Small intestine (tissue), 7 donors: ENCODE measurements around the gene STAT5A. TPM values are rescaled to one million over a fixed set of nuclear protein-coding genes. Genes with fewer than 3 reads are reported as not detected.
A peak's percentile ranks its signal among the peaks of the same experiment; 100 is the strongest.
"Not testable (repeated sequence)": the region's sequence is repeated elsewhere in the genome, so short reads cannot be mapped to it uniquely, and the experiment has no call there.

ENCODE experiments used
- DNase-seq, 2 donors: peaks; one replicate each; pipeline versions ENCODE4 v3.0.0 to v3.0.0-alpha.2; 2013
- FAIRE-seq: peaks from 2 replicates; lab custom pipeline; 2012; peaks lifted over from hg19 to GRCh38; lab: Jason Lieb, UNC
- H3K27ac ChIP-seq, 3 donors: one replicate each; pipeline ENCODE4 v1.5.1; 2013; ENCODE audit warnings: low read length in 2 of 3, mild to moderate bottlenecking in 2 of 3, control low read depth in 1 of 3, inconsistent platforms in 1 of 3, low read depth in 1 of 3, moderate library complexity in 1 of 3
- H3K27me3 ChIP-seq, 3 donors: one replicate each; pipeline ENCODE4 v1.6.1; 2013; ENCODE audit warnings: low read length in 3 of 3, inconsistent platforms in 1 of 3; ENCODE audit not compliant: control insufficient read depth in 3 of 3, insufficient read depth in 3 of 3
- H3K36me3 ChIP-seq, 3 donors: one replicate each; pipeline ENCODE4 v1.6.1; 2013; ENCODE audit warnings: low read length in 3 of 3, inconsistent platforms in 1 of 3, low read depth in 1 of 3, mild to moderate bottlenecking in 1 of 3, moderate library complexity in 1 of 3; ENCODE audit not compliant: control insufficient read depth in 3 of 3, insufficient read depth in 2 of 3
- H3K4me1 ChIP-seq, 3 donors: one replicate each; pipeline ENCODE4 v1.6.1; 2013; ENCODE audit warnings: low read length in 2 of 3, inconsistent platforms in 1 of 3, low read depth in 1 of 3, mild to moderate bottlenecking in 1 of 3, moderate library complexity in 1 of 3; ENCODE audit not compliant: control insufficient read depth in 3 of 3, insufficient read depth in 2 of 3
- H3K4me3 ChIP-seq, 3 donors: one replicate each; pipeline ENCODE4 v1.5.1; 2013; ENCODE audit warnings: low read length in 3 of 3, control low read depth in 1 of 3, inconsistent platforms in 1 of 3, low read depth in 1 of 3, mild to moderate bottlenecking in 1 of 3, moderate library complexity in 1 of 3
- H3K9me3 ChIP-seq, 2 donors: one replicate each; pipeline ENCODE4 v1.6.1; 2013; ENCODE audit warnings: low read depth in 1 of 2, low read length in 1 of 2; ENCODE audit not compliant: control insufficient read depth in 2 of 2, insufficient read depth in 1 of 2
- WGBS, 3 donors: extraction: QIAGEN DNeasy Blood & Tissue Kit; methylation state at CpG; one replicate each; pipeline ENCODE4 v1.1.7; 2013; 5-methylcytosine and 5-hydroxymethylcytosine counted together
- polyA plus RNA-seq, 4 donors: library from polyadenylated mRNA; stranded (reverse) in 3 of 4; unstranded in 1 of 4; fragments of 200-250 nt in 3 of 4; fragments of 120-200 nt in 1 of 4; gene quantifications; one replicate each; pipeline versions ENCODE4 v1.2.1 to v1.2.3, GENCODE V29; 2013
- donor health status: healthy with polysubstance abuse.
- donor health status: control.
- donor health status: control.
- donor health status: Bipolar disorder and iron deficiency.
- donor health status: healthy.

STAT5A gene
- polyA plus RNA-seq, 4 donors: 2.7 to 18.3 (median 12.1) TPM

GRCh38 chr17:42315402-42316156, 27.3 kb downstream of the STAT5A start:
- Histone ChIP-seq H3K4me3 (no peak overlapping the region), H3K4me1 (peaks cover 0 to 92% (median 10%) of the 10 kb centered on the region in 3 donors), H3K27me3 (no peaks in the 10 kb centered on the region), H3K36me3 (peaks cover 17 to 78% (median 24%) of the 10 kb centered on the region in 3 donors), H3K9me3 (no peaks in the 10 kb centered on the region), H3K27ac (peak overlapping the region in 2 of 3 donors; percentile 47 to 95)
- WGBS, 3 donors: 75 to 90% (median 88%) methylated on average over 10 of the region's 10 CpGs
- FAIRE-seq (no peak), DNase-seq (no peak)

- Histone ChIP-seq H3K27me3 (no peaks in the 10 kb centered on the region), H3K9me3 (no peaks in the 10 kb centered on the region), H3K36me3 (peaks cover 17 to 81% (median 27%) of the 10 kb centered on the region in 3 donors), H3K4me3 (peak overlapping the region in 1 of 3 donors; percentile 8), H3K4me1 (peaks cover 0 to 81% (median 10%) of the 10 kb centered on the region in 3 donors), H3K27ac (peak overlapping the region in 1 of 3 donors; percentile 54)
- 80 to 91% (median 88%) methylated on average over 4 of the region's 4 CpGs for WGBS, 3 donors
- no peak for DNase-seq
- no peak for FAIRE-seq
Observed at GRCh38 chr17:42316755-42317154, 28.5 kb downstream of the STAT5A start.

GRCh38 chr17:42317266-42317845, 29.1 kb downstream of the STAT5A start:
- Histone ChIP-seq H3K27me3 (no peaks in the 10 kb centered on the region), H3K4me1 (peaks cover 0 to 76% (median 10%) of the 10 kb centered on the region in 3 donors), H3K9me3 (no peaks in the 10 kb centered on the region), H3K4me3 (no peak overlapping the region), H3K27ac (peak overlapping the region in 1 of 3 donors; percentile 54), H3K36me3 (peaks cover 21 to 82% (median 27%) of the 10 kb centered on the region in 3 donors)
- DNase-seq: peak in 1 of 2 donors; percentile 71
- FAIRE-seq: no peak
- WGBS, 3 donors: 46 to 65% (median 46%) methylated on average over 5 of the region's 5 CpGs

GRCh38 chr17:42317967-42318366, 29.7 kb downstream of the STAT5A start:
- not testable (repeated sequence) for H3K27me3 ChIP-seq
- WGBS, 3 donors: 93 to 95% (median 94%) methylated on average over 6 of the region's 6 CpGs

GRCh38 chr17:42321555-42321954, 33.3 kb downstream of the STAT5A start:
- FAIRE-seq (no peak), DNase-seq (no peak)
- no peak overlapping the region for H3K4me3 ChIP-seq
- no peaks in the 10 kb centered on the region for H3K27me3 ChIP-seq
- H3K27ac ChIP-seq: no peak overlapping the region
- 92 to 95% (median 94%) methylated on average over 4 of the region's 4 CpGs for WGBS, 3 donors
- H3K36me3 ChIP-seq: peaks cover 29 to 86% (median 36%) of the 10 kb centered on the region in 3 donors
- peaks cover 0 to 37% (median 0%) of the 10 kb centered on the region in 3 donors for H3K4me1 ChIP-seq
- no peaks in the 10 kb centered on the region for H3K9me3 ChIP-seq

More at GRCh38 chr17:42317967-42318366, 29.7 kb downstream of the STAT5A start:
- H3K4me1 ChIP-seq: peaks cover 0 to 70% (median 5%) of the 10 kb centered on the region in 3 donors
- H3K4me3 ChIP-seq, H3K9me3 ChIP-seq, DNase-seq, FAIRE-seq: not testable (repeated sequence)
- H3K27ac ChIP-seq: peak overlapping the region in 1 of 3 donors; percentile 54
- peaks cover 22 to 86% (median 27%) of the 10 kb centered on the region in 3 donors for H3K36me3 ChIP-seq

- 38 to 41% (median 41%) methylated on average over 10 of the region's 10 CpGs for WGBS, 3 donors
Observed at GRCh38 chr17:42322382-42323267, 34.3 kb downstream of the STAT5A start.

GRCh38 chr17:42323268-42323773, 35.0 kb downstream of the STAT5A start:
- FAIRE-seq: no peak
- DNase-seq: no peak
- H3K27me3 ChIP-seq: no peaks in the 10 kb centered on the region
- H3K4me3 ChIP-seq: no peak overlapping the region
- no peaks in the 10 kb centered on the region for H3K9me3 ChIP-seq
- H3K27ac ChIP-seq: peak overlapping the region in 2 of 3 donors; percentile 0 to 56
- 88 to 94% (median 90%) methylated on average over 5 of the region's 5 CpGs for WGBS, 3 donors
- peaks cover 26 to 82% (median 30%) of the 10 kb centered on the region in 3 donors for H3K36me3 ChIP-seq
- peaks cover 0 to 19% (median 0%) of the 10 kb centered on the region in 3 donors for H3K4me1 ChIP-seq

More at GRCh38 chr17:42322382-42323267, 34.3 kb downstream of the STAT5A start:
- peak overlapping the region in 2 of 3 donors; percentile 0 to 56 for H3K27ac ChIP-seq
- H3K27me3 ChIP-seq: no peaks in the 10 kb centered on the region
- FAIRE-seq (no peak), DNase-seq (peak; percentile 90 to 96)
- peaks cover 0 to 26% (median 0%) of the 10 kb centered on the region in 3 donors for H3K4me1 ChIP-seq
- H3K9me3 ChIP-seq: no peaks in the 10 kb centered on the region
- peaks cover 26 to 84% (median 36%) of the 10 kb centered on the region in 3 donors for H3K36me3 ChIP-seq
- H3K4me3 ChIP-seq: no peak overlapping the region
